ENCODE results near the gene LYRM4. TPM values are rescaled to one million over a fixed set of nuclear protein-coding genes. Genes with fewer than 3 reads are reported as not detected.

Gene LYRM4
- polyA plus RNA-seq, 1 donor from 2014 or later, result 29.3 TPM

DNA sequence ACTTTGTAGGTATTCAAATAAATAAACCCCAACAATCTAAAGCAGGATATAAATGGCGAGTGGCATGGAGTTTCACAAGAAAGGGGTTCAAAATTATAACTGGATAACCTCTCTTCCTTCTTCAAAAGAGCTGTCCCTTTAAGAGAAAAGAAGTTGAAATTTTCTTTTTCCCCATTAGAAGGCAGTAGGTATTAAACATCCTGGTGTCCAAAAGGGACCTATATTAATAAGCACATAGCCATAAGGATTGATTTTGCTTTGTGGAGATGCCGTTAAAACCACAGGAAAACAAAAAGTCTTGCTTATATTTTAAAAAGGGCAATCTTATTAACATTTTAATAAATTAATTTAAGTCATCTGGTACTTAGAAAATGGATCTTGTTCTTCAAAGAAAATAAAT lies 76.5 kb downstream of the LYRM4 start:
- Histone ChIP-seq H3K27ac (ENCODE audit: low read length) (no peak overlapping the region), H3F3A (ENCODE audit: insufficient read depth, low read length, poor library complexity, severe bottlenecking) (no peaks in the 10 kb centered on the region), H4K20me1 (ENCODE audit: insufficient read depth) (no peaks in the 10 kb centered on the region), H3K9me2 (ENCODE audit: insufficient read depth, low read length) (no peaks in the 10 kb centered on the region), H3K4me3 (ENCODE audit: low read length) (no peak overlapping the region), H3K9ac (ENCODE audit: low read length) (no peak overlapping the region), H3K9me3 (ENCODE audit: low read length) (no peaks in the 10 kb centered on the region), H3K27me3 (ENCODE audit: insufficient read depth, low read depth, low read length) (no peaks in the 10 kb centered on the region), H3K79me2 (replicated peaks; ENCODE audit: insufficient read depth, low read length) (no peaks in the 10 kb centered on the region), H2AFZ (ENCODE audit: low read depth, low read length) (no peak overlapping the region), H3K36me3 (ENCODE audit: insufficient read depth, low read length) (no peaks in the 10 kb centered on the region), H3K4me2 (ENCODE audit: low read length) (no peak overlapping the region)
- TF ChIP-seq MXI1 (conservative IDR thresholded peaks at IDR 0.05; ENCODE audit: poor library complexity, severe bottlenecking) (no peak), TAF1 (IDR thresholded peaks at IDR 0.05; ENCODE audit: low read depth) (no peak), SMC3 (conservative IDR thresholded peaks at IDR 0.05; ENCODE audit: poor library complexity) (no peak), POLR2AphosphoS5 (IDR thresholded peaks at IDR 0.05) (no peak), RAD21 (conservative IDR thresholded peaks at IDR 0.05) (no peak), EP300 (conservative IDR thresholded peaks at IDR 0.05; ENCODE audit: poor library complexity, severe bottlenecking) (no peak), EZH2 (IDR thresholded peaks at IDR 0.05; ENCODE audit: borderline replicate concordance, insufficient read depth, low read length, poor library complexity, severe bottlenecking) (no peak)
- TF ChIP-seq, protein P1, sequence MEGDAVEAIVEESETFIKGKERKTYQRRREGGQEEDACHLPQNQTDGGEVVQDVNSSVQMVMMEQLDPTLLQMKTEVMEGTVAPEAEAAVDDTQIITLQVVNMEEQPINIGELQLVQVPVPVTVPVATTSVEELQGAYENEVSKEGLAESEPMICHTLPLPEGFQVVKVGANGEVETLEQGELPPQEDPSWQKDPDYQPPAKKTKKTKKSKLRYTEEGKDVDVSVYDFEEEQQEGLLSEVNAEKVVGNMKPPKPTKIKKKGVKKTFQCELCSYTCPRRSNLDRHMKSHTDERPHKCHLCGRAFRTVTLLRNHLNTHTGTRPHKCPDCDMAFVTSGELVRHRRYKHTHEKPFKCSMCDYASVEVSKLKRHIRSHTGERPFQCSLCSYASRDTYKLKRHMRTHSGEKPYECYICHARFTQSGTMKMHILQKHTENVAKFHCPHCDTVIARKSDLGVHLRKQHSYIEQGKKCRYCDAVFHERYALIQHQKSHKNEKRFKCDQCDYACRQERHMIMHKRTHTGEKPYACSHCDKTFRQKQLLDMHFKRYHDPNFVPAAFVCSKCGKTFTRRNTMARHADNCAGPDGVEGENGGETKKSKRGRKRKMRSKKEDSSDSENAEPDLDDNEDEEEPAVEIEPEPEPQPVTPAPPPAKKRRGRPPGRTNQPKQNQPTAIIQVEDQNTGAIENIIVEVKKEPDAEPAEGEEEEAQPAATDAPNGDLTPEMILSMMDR (IDR thresholded peaks at IDR 0.05; ENCODE audit: poor library complexity, severe bottlenecking), result no peak
- TF ChIP-seq, protein P2, sequence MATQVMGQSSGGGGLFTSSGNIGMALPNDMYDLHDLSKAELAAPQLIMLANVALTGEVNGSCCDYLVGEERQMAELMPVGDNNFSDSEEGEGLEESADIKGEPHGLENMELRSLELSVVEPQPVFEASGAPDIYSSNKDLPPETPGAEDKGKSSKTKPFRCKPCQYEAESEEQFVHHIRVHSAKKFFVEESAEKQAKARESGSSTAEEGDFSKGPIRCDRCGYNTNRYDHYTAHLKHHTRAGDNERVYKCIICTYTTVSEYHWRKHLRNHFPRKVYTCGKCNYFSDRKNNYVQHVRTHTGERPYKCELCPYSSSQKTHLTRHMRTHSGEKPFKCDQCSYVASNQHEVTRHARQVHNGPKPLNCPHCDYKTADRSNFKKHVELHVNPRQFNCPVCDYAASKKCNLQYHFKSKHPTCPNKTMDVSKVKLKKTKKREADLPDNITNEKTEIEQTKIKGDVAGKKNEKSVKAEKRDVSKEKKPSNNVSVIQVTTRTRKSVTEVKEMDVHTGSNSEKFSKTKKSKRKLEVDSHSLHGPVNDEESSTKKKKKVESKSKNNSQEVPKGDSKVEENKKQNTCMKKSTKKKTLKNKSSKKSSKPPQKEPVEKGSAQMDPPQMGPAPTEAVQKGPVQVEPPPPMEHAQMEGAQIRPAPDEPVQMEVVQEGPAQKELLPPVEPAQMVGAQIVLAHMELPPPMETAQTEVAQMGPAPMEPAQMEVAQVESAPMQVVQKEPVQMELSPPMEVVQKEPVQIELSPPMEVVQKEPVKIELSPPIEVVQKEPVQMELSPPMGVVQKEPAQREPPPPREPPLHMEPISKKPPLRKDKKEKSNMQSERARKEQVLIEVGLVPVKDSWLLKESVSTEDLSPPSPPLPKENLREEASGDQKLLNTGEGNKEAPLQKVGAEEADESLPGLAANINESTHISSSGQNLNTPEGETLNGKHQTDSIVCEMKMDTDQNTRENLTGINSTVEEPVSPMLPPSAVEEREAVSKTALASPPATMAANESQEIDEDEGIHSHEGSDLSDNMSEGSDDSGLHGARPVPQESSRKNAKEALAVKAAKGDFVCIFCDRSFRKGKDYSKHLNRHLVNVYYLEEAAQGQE (IDR thresholded peaks at IDR 0.05; ENCODE audit: borderline replicate concordance), result no peak

DNA sequence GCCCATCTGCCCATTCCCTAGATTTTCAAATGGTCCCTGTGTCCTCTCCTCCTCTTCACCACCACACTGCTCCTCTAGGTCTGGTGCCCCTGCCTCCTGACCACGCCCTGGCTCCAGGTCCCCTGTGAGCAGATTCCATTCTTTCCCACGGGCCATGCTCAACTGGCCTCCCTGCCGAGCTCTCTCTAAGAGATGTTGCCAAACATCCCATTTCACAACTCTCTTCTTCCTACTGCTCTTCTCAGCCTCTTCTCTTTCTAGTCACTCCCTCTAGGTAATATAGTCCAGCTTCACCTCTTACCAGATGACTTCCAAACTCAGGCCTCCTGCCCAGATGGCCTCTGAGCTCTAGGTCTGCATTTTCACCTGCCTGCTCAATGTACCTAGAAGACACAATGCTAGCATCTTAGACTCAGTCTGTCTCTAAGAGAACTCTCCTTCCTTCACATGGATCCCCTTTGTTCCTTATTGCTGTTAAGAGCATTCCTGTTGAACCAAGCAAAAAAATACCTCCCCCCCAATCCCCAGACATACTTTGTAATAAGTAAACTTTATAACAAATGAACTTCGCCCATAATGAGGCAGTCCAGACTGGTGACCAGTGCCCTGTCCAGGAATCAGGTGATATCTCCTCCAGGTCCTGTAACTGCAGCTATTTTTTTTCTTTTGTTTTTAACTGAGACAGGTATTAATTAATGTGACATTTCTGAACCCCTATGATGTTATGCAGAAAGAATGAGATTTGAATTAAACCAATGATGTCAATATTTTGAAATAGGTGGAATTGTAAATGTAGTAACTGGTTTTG lies 79.0 kb downstream of the LYRM4 start:
- H3K9me2 ChIP-seq (ENCODE audit: insufficient read depth, low read length), result no peaks in the 10 kb centered on the region
- H3K27ac ChIP-seq (ENCODE audit: low read length), result no peak overlapping the region
- no peak overlapping the region for H2AFZ ChIP-seq (ENCODE audit: low read depth, low read length)
- no peak overlapping the region for H3K9ac ChIP-seq (ENCODE audit: low read length)
- no peaks in the 10 kb centered on the region for H3F3A ChIP-seq (ENCODE audit: insufficient read depth, low read length, poor library complexity, severe bottlenecking)
- H3K4me3 ChIP-seq (ENCODE audit: low read length), result no peak overlapping the region
- no peaks in the 10 kb centered on the region for H3K27me3 ChIP-seq (ENCODE audit: insufficient read depth, low read depth, low read length)
- no peak overlapping the region for H3K4me2 ChIP-seq (ENCODE audit: low read length)
- no peaks in the 10 kb centered on the region for H3K9me3 ChIP-seq (ENCODE audit: low read length)
- TF ChIP-seq, protein P1 (IDR thresholded peaks at IDR 0.05; ENCODE audit: poor library complexity, severe bottlenecking), result no peak
- no peak for TF ChIP-seq SMC3 (conservative IDR thresholded peaks at IDR 0.05; ENCODE audit: poor library complexity)
- TF ChIP-seq RAD21 (conservative IDR thresholded peaks at IDR 0.05), result no peak
- TF ChIP-seq TAF1 (IDR thresholded peaks at IDR 0.05; ENCODE audit: low read depth), result no peak
- TF ChIP-seq EP300 (conservative IDR thresholded peaks at IDR 0.05; ENCODE audit: poor library complexity, severe bottlenecking), result no peak
- TF ChIP-seq POLR2AphosphoS5 (IDR thresholded peaks at IDR 0.05), result no peak
- TF ChIP-seq, protein P2 (IDR thresholded peaks at IDR 0.05; ENCODE audit: borderline replicate concordance), result no peak
- no peak for TF ChIP-seq EZH2 (IDR thresholded peaks at IDR 0.05; ENCODE audit: borderline replicate concordance, insufficient read depth, low read length, poor library complexity, severe bottlenecking)
- no peak for TF ChIP-seq MXI1 (conservative IDR thresholded peaks at IDR 0.05; ENCODE audit: poor library complexity, severe bottlenecking)
- H3K36me3 ChIP-seq (ENCODE audit: insufficient read depth, low read length), result no peaks in the 10 kb centered on the region
- no peaks in the 10 kb centered on the region for H3K79me2 ChIP-seq (replicated peaks; ENCODE audit: insufficient read depth, low read length)
- H4K20me1 ChIP-seq (ENCODE audit: insufficient read depth), result no peaks in the 10 kb centered on the region

Data from neural cell (in vitro differentiated cells).